Karpas-422 (cell line): ENCODE results near the gene GAN. TPM values are rescaled to one million over a fixed set of nuclear protein-coding genes. Genes with fewer than 3 reads are reported as not detected.
"Not testable (repeated sequence)": the region's sequence is repeated elsewhere in the genome, so short reads cannot be mapped to it uniquely, and the experiment has no call there.

ENCODE experiments used
- DNase-seq: peaks from one replicate; pipeline ENCODE4 v3.0.0-alpha.2; 2015
- H2AFZ ChIP-seq: fragments of 200-600 bp; sonication (generic); 2 replicates; pipeline ENCODE4 v1.6.1; 2014; ENCODE audit warnings: antibody characterized with exemption, low read length, mixed read lengths
- H3K27ac ChIP-seq: fragments of 200-600 bp; sonication (generic); 2 replicates; pipeline ENCODE4 v1.5.1; 2014; ENCODE audit warnings: mild to moderate bottlenecking, low read length, moderate library complexity
- H3K27me3 ChIP-seq: fragments of 200-600 bp; sonication (generic); 2 replicates; pipeline ENCODE4 v1.6.1; 2014; ENCODE audit warnings: low read length, mixed read lengths
- H3K36me3 ChIP-seq: fragments of 200-600 bp; sonication (generic); 2 replicates; pipeline ENCODE4 v1.6.1; 2014; ENCODE audit warnings: low read length, mixed read lengths; ENCODE audit not compliant: insufficient read depth
- H3K4me1 ChIP-seq: fragments of 200-600 bp; sonication (generic); 2 replicates; pipeline ENCODE4 v1.6.1; 2014; ENCODE audit warnings: mild to moderate bottlenecking, low read length, mixed read lengths
- H3K4me2 ChIP-seq: fragments of 200-600 bp; sonication (generic); 2 replicates; pipeline ENCODE4 v1.6.1; 2014; ENCODE audit warnings: low read length, low read depth, mild to moderate bottlenecking; ENCODE audit not compliant: poor library complexity, severe bottlenecking
- H3K4me3 ChIP-seq: fragments of 200-600 bp; sonication (generic); 2 replicates; pipeline ENCODE4 v1.5.1; 2014; ENCODE audit warnings: mild to moderate bottlenecking, antibody characterized with exemption, low read length, mixed read lengths
- H3K79me2 ChIP-seq: fragments of 200-600 bp; sonication (generic); 2 replicates; pipeline ENCODE4 v1.6.1; 2014; ENCODE audit warnings: mild to moderate bottlenecking, low read length, mixed read lengths
- H3K9ac ChIP-seq: fragments of 200-600 bp; sonication (generic); 2 replicates; pipeline ENCODE4 v1.6.0; 2014; ENCODE audit warnings: low read length
- H3K9me2 ChIP-seq: fragments of 200-600 bp; sonication (generic), shearing (Covaris generic); replicated peaks from 2 replicates; pipeline ENCODE4 v1.6.0; 2014; ENCODE audit warnings: mild to moderate bottlenecking, low read length, moderate library complexity; ENCODE audit not compliant: insufficient read depth
- H3K9me3 ChIP-seq: fragments of 300-700, 200-600 bp; sonication (generic); 2 replicates; pipeline ENCODE4 v1.6.1; 2014; ENCODE audit warnings: low read length, mixed read lengths
- H4K20me1 ChIP-seq: fragments of 200-600 bp; sonication (generic); 2 replicates; pipeline ENCODE4 v1.6.1; 2014; ENCODE audit warnings: mild to moderate bottlenecking, antibody characterized with exemption, low read length, low read depth; ENCODE audit not compliant: insufficient read depth
- total RNA-seq: library from RNA; depleted of rRNA; stranded (reverse); fragments of >200 nt; shearing (Covaris generic); gene quantifications from 2 replicates; pipeline ENCODE4 v1.2.3, GENCODE V29; 2014; ENCODE audit warnings: low replicate concordance

GAN gene
- total RNA-seq, 1 experiment from 2014 or later = 5.3 TPM

DNA sequence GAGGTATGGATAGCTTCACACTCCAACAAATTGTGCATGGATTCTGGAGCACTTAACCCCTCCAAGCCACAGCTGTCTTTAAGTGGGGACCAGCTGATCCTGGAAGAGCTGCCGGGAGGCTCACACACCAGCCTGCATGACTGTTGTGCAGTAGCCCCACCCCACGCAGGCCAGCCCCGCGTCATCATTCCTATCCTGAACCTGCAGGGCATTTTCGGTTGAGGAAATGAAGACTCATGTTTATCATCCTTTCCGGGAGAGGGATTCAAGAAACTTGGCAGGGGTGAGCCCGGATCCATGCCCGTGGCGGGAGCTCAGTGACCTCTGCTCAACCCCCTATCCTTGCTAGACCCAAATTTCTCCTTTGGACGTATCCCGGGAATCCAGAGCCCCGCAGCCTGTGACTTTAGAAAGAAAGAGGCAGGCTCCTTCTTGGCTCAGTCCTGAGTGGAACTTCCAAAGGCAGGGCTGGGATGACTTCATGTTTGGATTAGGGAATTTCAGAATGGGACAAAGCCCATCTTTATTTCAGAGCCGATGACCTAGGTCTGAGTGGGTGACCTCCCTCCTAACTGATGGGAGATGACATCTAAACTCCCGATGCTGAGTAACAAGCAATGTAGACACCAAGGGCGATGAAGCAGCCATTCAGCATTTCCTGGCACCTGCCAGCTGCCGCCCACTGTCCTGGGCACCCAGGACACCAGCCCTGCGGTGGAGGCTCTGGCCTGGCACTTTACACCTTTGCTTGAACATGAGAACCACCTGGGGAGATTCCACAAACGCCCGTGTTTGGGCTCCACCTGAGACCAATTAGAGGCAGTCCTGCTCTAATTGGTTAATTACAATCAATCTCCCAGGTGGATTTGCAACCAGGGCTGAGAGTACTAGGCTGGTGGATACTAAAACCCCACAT lies 86.5 kb downstream of the GAN start:
- no peak overlapping the region for H2AFZ ChIP-seq

DNA sequence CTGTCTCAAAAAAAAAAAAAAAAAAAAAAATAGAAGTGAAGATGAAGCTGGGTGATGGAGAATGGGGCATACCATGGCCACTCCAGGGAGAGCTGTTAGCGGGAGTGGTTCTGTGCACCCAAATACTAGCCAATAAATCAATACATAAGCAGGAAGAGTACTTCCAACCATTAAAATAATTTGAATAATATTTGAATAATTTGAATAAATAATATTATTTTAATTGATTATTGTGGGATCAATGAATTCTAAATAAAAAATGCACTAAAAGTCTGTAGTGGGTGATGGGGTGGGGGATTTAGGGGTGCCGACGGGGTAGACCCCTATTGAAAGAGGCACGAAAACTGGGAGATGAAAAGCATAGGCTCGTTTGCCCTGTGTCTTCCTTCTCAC lies 88.4 kb downstream of the GAN start:
- H3K27ac ChIP-seq = no peak overlapping the region
- H2AFZ ChIP-seq = no peak overlapping the region
- peak overlapping the region; percentile 13 for H3K4me2 ChIP-seq
- H3K36me3 ChIP-seq = no peaks in the 10 kb centered on the region
- H3K4me3 ChIP-seq = no peak overlapping the region
- H3K4me1 ChIP-seq = no peaks in the 10 kb centered on the region
- no peak overlapping the region for H3K9ac ChIP-seq
- no peaks in the 10 kb centered on the region for H3K9me3 ChIP-seq
- DNase-seq = no peak
- H3K9me2 ChIP-seq = no peaks in the 10 kb centered on the region
- H4K20me1 ChIP-seq = no peaks in the 10 kb centered on the region
- H3K79me2 ChIP-seq = no peaks in the 10 kb centered on the region
- no peaks in the 10 kb centered on the region for H3K27me3 ChIP-seq

More for the DNA sequence above, 86.5 kb downstream of the GAN start:
- Histone ChIP-seq H3K79me2 (no peaks in the 10 kb centered on the region), H3K9me2 (no peaks in the 10 kb centered on the region), H3K9me3 (no peaks in the 10 kb centered on the region), H3K36me3 (no peaks in the 10 kb centered on the region), H3K27me3 (no peaks in the 10 kb centered on the region), H4K20me1 (no peaks in the 10 kb centered on the region), H3K4me2 (no peak overlapping the region), H3K27ac (no peak overlapping the region), H3K9ac (no peak overlapping the region), H3K4me1 (no peaks in the 10 kb centered on the region), H3K4me3 (no peak overlapping the region)
- no peak for DNase-seq

DNA sequence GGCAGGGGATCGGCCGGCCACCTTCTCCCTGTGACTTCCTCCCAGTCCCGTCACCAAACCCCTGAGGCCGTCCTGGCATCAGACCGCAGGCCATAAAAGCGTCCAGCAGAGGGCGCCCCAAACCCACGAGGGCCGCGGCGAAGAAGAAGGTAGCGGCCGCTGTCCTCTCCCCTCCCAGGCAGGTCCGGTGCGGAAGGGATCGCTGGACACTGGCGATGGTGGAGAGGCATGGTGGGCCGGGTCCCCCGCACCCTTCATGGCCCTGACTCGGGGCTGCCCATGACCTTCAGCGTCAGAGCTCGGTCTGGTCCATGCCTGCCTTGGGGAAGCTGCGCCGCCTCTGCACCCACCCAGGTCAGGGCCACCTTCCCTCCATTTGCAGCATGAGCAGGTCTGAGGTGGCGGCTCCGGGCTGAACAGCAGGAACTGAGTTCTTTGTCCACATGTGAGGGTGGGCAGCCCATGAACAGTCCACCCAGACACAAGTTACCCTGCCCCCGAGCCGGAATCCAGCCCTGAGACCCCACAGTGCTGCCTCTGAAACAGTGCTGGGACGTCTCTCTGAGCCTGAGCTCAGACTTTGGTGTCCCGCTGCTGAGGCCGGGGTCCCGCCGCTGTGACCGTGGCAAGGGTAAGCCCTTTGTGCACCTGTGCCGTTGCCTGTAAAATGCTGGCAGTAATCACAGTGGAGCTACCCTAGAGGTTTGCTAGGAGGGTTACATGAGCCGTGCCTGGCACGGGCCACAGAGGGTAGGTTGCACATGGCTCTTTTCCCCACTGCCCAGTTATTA lies 89.0 kb downstream of the GAN start:
- no peak overlapping the region for H3K9ac ChIP-seq

DNA sequence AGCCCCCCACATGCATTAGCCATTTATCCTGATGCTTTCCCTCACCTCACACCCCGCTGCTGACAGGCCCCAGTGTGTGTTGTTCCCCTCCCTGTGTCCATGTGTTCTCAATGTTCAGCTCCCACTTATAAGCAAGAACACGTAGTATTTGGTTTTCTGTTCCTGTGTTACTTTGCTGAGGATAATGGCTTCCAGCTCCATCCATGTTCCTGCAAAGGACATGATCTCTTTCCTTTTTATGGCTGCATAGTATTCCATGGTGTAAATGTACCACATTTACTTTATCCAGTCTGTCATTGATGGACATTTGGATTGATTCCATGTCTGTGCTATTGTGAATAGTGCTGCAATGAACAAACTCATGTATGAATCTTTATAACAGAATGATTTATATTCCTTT lies 90.2 kb downstream of the GAN start:
- not testable (repeated sequence) for H3K79me2 ChIP-seq, H3K36me3 ChIP-seq, H3K27ac ChIP-seq, H3K9me3 ChIP-seq, DNase-seq, H4K20me1 ChIP-seq, H3K4me3 ChIP-seq, H3K4me1 ChIP-seq, H2AFZ ChIP-seq, H3K9ac ChIP-seq, H3K27me3 ChIP-seq, H3K9me2 ChIP-seq, H3K4me2 ChIP-seq

More for the DNA sequence above, 89.0 kb downstream of the GAN start:
- Histone ChIP-seq H3K9me3 (no peaks in the 10 kb centered on the region), H3K36me3 (no peaks in the 10 kb centered on the region), H4K20me1 (no peaks in the 10 kb centered on the region), H3K9me2 (no peaks in the 10 kb centered on the region), H3K4me3 (no peak overlapping the region), H3K4me2 (peak overlapping the region; percentile 13), H3K79me2 (no peaks in the 10 kb centered on the region), H3K27me3 (no peaks in the 10 kb centered on the region), H3K4me1 (no peaks in the 10 kb centered on the region), H3K27ac (no peak overlapping the region), H2AFZ (no peak overlapping the region)
- DNase-seq = peak; percentile 92

DNA sequence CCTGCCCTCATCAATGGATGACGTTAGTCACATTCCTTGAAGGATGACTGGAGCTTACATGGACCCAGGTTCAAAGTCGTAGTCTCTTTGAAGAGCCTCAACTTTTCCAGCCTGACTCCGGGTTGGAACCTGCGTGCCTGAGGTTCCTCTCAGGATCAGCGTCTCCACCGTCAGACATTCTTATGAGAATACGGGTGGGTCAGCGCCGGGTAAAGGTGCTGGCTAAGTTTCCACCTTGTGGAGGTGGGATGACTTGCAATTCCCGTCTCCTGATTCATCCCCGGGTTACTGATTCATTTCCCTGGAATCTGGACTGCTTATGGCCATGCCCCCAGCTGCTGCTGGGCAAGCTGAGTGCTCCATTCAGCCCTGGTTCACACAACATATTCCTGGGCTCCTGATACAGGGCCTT lies 90.9 kb downstream of the GAN start:
- Histone ChIP-seq H3K9me2 (no peaks in the 10 kb centered on the region), H3K27ac (no peak overlapping the region), H3K79me2 (no peaks in the 10 kb centered on the region), H2AFZ (no peak overlapping the region), H4K20me1 (no peaks in the 10 kb centered on the region), H3K9me3 (no peaks in the 10 kb centered on the region), H3K27me3 (no peaks in the 10 kb centered on the region), H3K4me2 (no peak overlapping the region), H3K9ac (no peak overlapping the region), H3K36me3 (no peaks in the 10 kb centered on the region), H3K4me3 (no peak overlapping the region), H3K4me1 (no peaks in the 10 kb centered on the region)
- no peak for DNase-seq

DNA sequence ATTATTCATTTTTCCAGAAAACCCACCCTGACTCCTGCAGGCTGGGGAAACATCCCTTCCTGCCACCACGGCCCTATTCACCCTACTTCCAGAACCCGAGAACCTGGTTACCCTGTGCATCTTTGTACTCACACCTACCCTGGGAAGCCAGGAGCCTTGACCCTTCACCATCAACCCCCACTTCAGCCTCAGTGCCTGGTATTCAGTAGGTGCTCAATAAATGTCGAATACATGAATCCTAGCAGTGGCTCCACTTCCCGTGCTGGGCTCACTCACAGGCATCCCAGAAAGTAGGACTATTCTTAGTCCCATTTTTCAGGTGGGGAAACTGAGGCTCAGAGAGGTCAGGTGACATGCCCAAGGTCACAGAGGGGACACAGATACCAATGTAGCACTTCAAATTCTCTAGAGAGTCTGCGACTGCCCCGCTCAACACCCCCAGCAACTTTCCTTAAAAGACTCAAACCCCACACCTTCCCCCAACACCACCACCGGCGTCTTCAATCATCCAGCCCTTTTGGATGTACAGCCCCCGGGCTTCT lies 93.7 kb downstream of the GAN start:
- Histone ChIP-seq H3K4me1 (no peaks in the 10 kb centered on the region), H3K4me3 (no peak overlapping the region), H3K27me3 (no peaks in the 10 kb centered on the region), H3K36me3 (no peaks in the 10 kb centered on the region), H3K27ac (no peak overlapping the region), H3K9me2 (no peaks in the 10 kb centered on the region), H3K9me3 (no peaks in the 10 kb centered on the region), H3K4me2 (no peak overlapping the region), H4K20me1 (no peaks in the 10 kb centered on the region), H3K9ac (no peak overlapping the region), H2AFZ (no peak overlapping the region), H3K79me2 (no peaks in the 10 kb centered on the region)
- no peak for DNase-seq

DNA sequence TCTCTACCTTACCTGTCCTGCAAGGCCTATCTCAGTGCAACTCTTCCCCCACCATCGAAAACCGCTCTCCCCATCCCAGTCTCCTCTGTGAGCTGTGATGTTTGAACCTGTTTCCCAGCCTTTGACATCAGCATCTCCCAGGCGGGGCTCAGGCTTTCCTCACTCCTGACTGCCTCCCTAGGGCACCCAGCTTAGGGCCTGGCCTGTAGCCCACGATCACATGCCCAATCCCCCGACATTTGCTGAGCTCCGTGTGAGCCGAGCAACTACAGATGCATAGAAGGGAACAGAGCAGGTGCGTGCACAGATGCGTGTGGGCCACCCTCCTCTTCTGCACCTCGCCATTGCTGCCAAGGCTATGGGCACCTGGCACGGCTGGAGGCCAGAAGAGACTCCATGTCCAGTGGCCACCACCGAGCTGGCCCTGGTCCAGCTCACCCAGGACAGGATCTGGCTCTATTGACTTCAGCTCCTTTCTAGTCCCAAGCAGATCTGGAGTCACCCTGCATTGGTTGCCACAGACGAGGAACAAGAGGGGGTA lies 94.3 kb downstream of the GAN start:
- Histone ChIP-seq H2AFZ (no peak overlapping the region), H3K9me3 (no peaks in the 10 kb centered on the region), H3K9ac (no peak overlapping the region), H3K4me3 (no peak overlapping the region), H3K4me1 (no peaks in the 10 kb centered on the region), H3K9me2 (no peaks in the 10 kb centered on the region), H3K27ac (no peak overlapping the region), H3K4me2 (no peak overlapping the region), H4K20me1 (no peaks in the 10 kb centered on the region), H3K27me3 (no peaks in the 10 kb centered on the region), H3K79me2 (no peaks in the 10 kb centered on the region), H3K36me3 (no peaks in the 10 kb centered on the region)
- no peak for DNase-seq
